GM19351 (cell line): ENCODE data around the gene C11orf71.
A peak's percentile ranks its signal among the peaks of the same experiment; 100 is the strongest.

ENCODE experiments used
- ATAC-seq: cut with Tn5 transposase; IDR thresholded peaks from one replicate; pipeline ENCODE4 v1.9.1; 2021; ENCODE audit warnings: mild to moderate bottlenecking, moderate library complexity; ENCODE audit not compliant: unreplicated experiment

Gene C11orf71

GRCh38 chr11:114400915-114401223 lies 558 bp upstream of the C11orf71 start:
- no peak for ATAC-seq

- ATAC-seq, result peak; percentile 24
Observed at GRCh38 chr11:114399490-114400215, 658 bp downstream of the C11orf71 start.

GRCh38 chr11:114398303-114398920 lies 1.9 kb downstream of the C11orf71 start:
- ATAC-seq, result no peak

- no peak for ATAC-seq
Observed at GRCh38 chr11:114397349-114397982, 2.8 kb downstream of the C11orf71 start.

GRCh38 chr11:114396916-114397315 lies 3.4 kb downstream of the C11orf71 start:
- ATAC-seq, result no peak

GRCh38 chr11:114395736-114396135 lies 4.6 kb downstream of the C11orf71 start:
- ATAC-seq, result no peak

GRCh38 chr11:114392735-114393667 lies 7.3 kb downstream of the C11orf71 start:
- ATAC-seq, result no peak

- no peak for ATAC-seq
Observed at GRCh38 chr11:114386545-114386944, 13.8 kb downstream of the C11orf71 start.

GRCh38 chr11:114386131-114386530 lies 14.2 kb downstream of the C11orf71 start:
- no peak for ATAC-seq

GRCh38 chr11:114384487-114384886 lies 15.8 kb downstream of the C11orf71 start:
- ATAC-seq, result no peak

GRCh38 chr11:114382509-114382908 lies 17.8 kb downstream of the C11orf71 start:
- no peak for ATAC-seq

GRCh38 chr11:114379394-114380069 lies 20.8 kb downstream of the C11orf71 start:
- no peak for ATAC-seq

GRCh38 chr11:114377612-114378267 lies 22.6 kb downstream of the C11orf71 start:
- ATAC-seq, result no peak

GRCh38 chr11:114375052-114375451 lies 25.3 kb downstream of the C11orf71 start:
- no peak for ATAC-seq

- no peak for ATAC-seq
Observed at GRCh38 chr11:114368918-114369680, 31.2 kb downstream of the C11orf71 start.

GRCh38 chr11:114367244-114367957 lies 32.9 kb downstream of the C11orf71 start:
- ATAC-seq, result no peak

GRCh38 chr11:114366331-114367243 lies 33.7 kb downstream of the C11orf71 start:
- no peak for ATAC-seq

GRCh38 chr11:114362958-114363357 lies 37.4 kb downstream of the C11orf71 start:
- ATAC-seq, result no peak
